GM21737 (cell line): ENCODE results near the gene PPM1A.

Experiments used
- ATAC-seq: cut with Tn5 transposase; IDR thresholded peaks from one replicate; pipeline ENCODE4 v1.9.1; 2021; ENCODE audit warnings: mild to moderate bottlenecking, moderate library complexity; ENCODE audit not compliant: unreplicated experiment

The PPM1A gene

DNA sequence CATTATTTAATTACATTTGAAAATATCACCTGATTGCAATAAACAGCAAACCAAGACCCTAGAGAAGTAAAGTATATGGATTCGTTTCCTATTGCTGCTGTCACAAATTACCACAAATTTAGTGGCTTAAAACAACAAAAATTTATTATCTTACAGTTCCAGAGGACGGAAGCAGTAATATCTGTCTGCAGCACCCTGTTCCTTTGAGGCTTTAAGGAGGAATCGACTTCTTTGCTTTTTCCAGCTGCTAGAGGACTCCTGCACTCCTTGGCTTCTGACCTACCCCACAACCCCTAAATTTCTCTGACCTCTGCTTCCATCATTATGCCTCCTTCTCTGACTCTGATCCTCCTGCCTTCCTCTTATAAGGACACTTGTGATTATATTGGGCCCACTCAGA is 23.8 kb upstream of the PPM1A start:
- ATAC-seq: no peak

- ATAC-seq: no peak
Measured at GRCh38 chr14:60226298-60226697, 22.7 kb upstream of the PPM1A start.

DNA sequence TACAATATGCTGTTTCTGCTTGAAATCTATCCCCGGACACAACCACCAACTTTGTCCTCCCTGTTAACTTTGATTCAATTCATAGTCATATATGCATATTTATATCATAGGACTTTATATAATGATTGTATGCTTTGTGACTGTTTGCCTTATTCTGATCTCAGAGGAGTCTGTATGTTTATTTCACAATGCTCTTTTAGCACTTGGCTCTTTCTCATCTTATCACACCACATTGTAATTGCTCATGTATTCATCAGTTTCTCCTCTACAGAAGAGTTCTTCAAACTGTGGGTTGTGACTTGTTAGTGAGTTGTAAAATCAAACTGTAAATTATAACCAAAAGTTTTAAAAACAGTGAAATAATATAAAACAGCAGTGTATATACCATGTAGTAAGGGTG is 21.7 kb upstream of the PPM1A start:
- no peak for ATAC-seq

DNA sequence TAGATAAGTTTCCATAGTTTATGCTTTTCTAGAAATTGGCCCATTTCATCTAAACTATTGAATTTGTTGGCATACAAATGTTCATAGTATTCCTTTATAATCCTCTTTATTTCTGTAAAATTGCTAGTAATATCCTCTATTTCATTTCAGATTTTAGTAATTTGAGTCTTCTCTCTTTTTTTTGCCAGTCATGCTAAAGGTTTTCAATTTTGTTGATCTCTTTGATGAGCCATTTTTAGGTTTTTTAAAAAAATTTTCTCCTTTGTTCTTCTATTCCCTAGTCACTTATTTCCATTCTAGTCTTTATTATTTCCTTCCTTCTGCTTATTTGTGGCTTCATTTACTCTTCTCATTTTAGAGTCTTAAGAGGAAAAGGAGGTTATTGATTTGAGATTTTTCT is 19.4 kb upstream of the PPM1A start:
- ATAC-seq: no peak

GRCh38 chr14:60232185-60232584 is 16.8 kb upstream of the PPM1A start:
- ATAC-seq: no peak

GRCh38 chr14:60233251-60233650 is 15.8 kb upstream of the PPM1A start:
- no peak for ATAC-seq

- no peak for ATAC-seq
Measured at GRCh38 chr14:60233891-60234290, 15.1 kb upstream of the PPM1A start.

DNA sequence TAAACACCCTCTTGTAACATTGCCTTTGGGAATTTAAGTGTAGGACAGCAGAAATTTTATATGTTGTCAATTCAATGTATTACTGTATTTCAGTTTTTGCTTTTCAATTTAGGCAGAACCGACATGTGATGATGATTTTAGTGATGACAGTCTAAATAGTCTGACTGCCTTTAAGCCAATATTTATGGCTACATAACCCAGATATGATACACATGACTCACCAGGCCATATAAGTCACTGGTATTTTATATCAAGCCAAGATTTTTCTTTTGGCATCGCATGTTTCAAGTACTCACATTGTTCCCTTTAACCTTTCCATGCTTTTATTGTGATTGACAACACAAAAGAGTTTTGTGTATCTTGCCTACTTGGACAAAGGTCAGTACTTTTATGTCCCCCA is 13.6 kb upstream of the PPM1A start:
- ATAC-seq: no peak

DNA sequence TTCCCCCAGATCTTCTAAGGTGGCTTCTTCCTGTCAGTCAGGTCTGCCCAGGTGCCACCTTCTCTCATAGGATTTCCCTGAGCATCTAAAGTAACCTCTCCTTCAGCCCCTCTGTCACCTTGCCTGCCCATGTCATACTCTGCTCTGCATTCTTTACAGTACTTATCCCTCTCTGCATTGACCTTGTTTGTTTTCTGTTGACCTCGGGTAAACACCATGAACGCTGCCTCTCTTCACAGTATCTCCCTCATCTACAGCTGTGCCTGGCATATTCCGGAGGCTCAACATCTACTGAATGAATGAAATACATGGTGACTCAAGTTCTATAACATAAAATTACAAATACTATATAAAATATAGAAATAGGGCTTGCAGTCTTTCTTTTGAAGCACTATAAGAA is 10.1 kb upstream of the PPM1A start:
- ATAC-seq: no peak

GRCh38 chr14:60240139-60240856 is 8.7 kb upstream of the PPM1A start:
- no peak for ATAC-seq

DNA sequence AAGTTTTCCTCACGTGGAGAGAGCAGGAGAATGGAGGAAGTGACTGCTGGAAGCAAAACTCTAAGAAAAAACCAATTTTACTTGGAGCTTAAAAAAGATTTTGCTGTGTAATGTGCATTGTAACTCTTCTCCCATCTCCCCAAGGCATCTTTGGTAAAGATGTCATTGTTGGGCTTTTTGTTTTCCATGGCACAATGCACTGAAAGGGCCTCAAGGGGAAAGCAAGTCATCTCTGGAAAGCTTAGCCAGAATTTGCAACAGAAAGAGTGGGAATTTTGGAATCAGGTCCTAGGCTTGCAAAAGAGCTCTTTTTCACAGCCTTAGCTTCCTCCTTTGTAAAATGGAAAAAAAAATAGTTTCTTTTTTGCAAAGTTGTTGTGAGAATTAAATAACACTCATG is 7.9 kb upstream of the PPM1A start:
- ATAC-seq: no peak

DNA sequence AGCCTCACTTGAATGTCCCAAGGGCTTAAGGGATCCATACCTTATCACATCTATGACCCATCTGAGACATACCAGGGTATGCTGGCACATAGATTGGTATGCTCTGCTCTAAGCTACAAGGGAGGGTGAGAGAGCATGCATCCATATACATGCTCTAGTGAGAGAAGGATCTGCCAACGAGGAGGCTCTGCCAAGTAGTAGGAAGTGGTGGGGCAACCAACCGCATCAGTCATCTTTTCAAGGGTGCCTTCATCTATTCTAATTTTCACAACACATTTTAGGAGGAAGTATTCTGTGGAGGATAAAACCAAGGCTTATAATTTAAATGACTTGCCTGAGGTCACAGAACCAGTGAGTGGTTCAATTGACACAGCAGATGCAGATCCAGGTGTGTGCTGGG is 6.6 kb upstream of the PPM1A start:
- ATAC-seq: no peak

DNA sequence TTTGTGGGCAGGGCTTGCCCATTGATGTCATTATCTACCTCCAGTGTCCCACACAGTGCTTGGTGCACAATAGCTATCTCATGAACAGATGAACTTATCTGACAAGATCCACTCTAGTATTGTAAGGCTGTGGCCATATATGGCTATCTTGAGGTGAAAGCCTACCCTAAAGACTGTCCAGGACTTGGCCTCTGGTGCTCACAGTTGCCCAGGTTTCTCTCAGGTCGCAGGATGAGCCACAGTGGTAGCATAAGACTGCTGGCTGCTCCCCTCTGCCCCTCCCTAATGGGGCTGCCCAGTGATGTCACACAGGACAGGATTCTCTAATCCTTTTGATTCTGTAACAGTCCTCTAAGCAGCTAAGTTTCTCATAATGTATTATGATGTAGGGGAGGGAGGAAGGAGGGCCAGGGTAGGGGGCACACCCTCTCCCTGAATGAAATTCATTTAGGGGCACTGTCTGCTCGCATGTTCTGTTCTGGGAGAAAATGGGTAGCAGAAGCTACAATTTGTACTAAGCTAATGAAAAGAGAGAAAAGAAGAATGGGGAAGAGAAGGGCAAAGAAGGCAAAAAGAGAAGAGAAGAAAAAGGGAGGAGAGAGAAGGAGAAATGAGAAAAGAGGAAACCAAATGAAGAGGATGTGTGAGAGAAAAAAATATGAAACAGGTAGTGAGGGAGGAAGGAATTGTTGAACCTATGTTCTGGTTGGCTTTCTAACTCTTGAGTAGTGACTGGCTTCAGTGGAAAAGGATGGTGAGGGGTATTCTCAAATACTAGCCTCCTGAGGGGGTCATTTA is 3.4 kb upstream of the PPM1A start:
- no peak for ATAC-seq

GRCh38 chr14:60247994-60248696 is 876 bp upstream of the PPM1A start:
- ATAC-seq: peak; percentile 53

DNA sequence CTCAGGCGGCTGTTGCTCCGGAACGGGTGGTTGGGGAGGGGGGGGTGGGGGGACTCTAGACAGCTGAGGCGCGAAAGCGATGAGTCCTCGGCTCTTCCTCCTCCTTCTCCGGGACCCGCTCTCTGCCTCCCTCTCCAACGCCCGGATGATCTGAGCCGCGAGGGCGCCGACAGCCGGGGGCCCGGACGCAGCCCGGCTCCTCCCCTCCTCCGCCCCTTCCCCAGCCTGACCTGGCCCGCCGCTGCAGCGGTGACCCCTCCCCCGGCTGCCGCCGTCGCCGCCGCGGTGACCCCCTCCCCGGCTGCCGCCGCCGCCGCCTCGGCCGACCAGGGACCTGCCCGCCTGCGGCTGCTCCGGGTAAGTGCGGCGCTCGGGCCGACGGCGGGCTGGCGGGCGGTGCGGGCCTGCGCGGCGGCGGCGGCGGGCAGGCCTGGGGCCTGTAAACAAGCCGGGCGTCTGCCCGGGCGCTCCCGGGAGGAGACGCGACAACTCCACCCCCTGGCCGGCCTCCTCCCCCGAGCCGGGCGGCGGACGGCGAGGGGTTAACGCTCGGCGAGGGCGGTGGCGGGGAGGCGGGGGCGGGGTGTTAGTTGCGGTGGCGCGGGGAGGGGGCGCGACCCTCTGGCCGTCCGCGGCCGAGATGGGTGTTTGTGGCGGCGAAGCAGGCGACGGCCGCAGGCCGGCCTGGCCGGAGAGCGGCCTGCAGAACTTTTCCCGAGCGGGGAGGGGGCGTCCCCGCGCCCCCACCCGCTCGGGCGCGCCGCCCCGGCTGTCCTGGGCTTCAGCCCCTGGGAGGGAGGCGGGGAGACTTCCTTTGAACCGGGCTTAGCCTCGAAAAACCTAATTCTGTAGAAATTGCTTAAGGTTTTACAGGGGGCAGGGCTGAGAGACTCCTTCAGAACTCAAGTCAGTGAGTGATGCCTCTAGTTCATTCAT is 568 bp downstream of the PPM1A start:
- peak; percentile 46 for ATAC-seq

GRCh38 chr14:60250257-60251035 is 1.4 kb downstream of the PPM1A start:
- ATAC-seq: no peak

- no peak for ATAC-seq
Measured at GRCh38 chr14:60251877-60252276, 2.9 kb downstream of the PPM1A start.

- no peak for ATAC-seq
Measured at GRCh38 chr14:60252630-60253029, 3.6 kb downstream of the PPM1A start.

- no peak for ATAC-seq
Measured at GRCh38 chr14:60253649-60254048, 4.6 kb downstream of the PPM1A start.

DNA sequence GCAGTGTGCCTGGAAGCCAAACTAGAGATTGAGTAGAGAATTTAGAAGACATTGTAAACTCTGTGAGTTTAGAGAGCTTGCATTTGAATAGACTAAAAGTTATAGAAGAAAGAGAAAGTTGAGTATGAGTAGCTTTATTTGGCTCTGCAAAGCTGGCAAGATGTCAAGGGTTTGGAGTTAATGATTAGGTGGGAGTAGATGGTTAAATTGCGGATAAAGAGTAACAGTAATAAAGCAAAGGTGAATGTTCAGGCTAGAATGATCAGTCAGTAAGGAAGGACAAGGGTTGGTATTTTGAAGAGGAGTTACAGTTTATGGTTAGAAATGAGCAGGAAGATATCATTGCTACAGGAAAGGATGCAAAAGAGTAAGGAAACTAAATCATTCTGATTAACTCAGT is 5.2 kb downstream of the PPM1A start:
- ATAC-seq: no peak
